ENCODE results near the gene TMC6.
A peak's percentile ranks its signal among the peaks of the same experiment; 100 is the strongest.
"Not testable (repeated sequence)": the region's sequence is repeated elsewhere in the genome, so short reads cannot be mapped to it uniquely, and the experiment has no call there.

Gene TMC6

GRCh38 chr17:78154903-78155811, 26.6 kb upstream of the TMC6 start:
- DNase-seq = no peak

GRCh38 chr17:78151514-78152008, 23.0 kb upstream of the TMC6 start:
- no peak for DNase-seq

GRCh38 chr17:78148286-78149016, 19.9 kb upstream of the TMC6 start:
- DNase-seq = no peak

- DNase-seq = no peak
These were observed 18.9 kb upstream of the TMC6 start for GRCh38 chr17:78147315-78147998.

GRCh38 chr17:78146881-78147280, 18.3 kb upstream of the TMC6 start:
- no peak for DNase-seq

- DNase-seq = no peak
These were observed 17.9 kb upstream of the TMC6 start for GRCh38 chr17:78146471-78146869.

- no peak for DNase-seq
These were observed 16.4 kb upstream of the TMC6 start for GRCh38 chr17:78144736-78145641.

GRCh38 chr17:78144147-78144719, 15.7 kb upstream of the TMC6 start:
- no peak for DNase-seq

GRCh38 chr17:78143214-78144146, 14.9 kb upstream of the TMC6 start:
- DNase-seq = no peak

GRCh38 chr17:78142119-78142861, 13.7 kb upstream of the TMC6 start:
- no peak for DNase-seq

GRCh38 chr17:78141437-78142118, 13.0 kb upstream of the TMC6 start:
- DNase-seq = no peak

GRCh38 chr17:78140169-78141051, 11.9 kb upstream of the TMC6 start:
- DNase-seq = peak; percentile 73

- not testable (repeated sequence) for DNase-seq
These were observed 11.3 kb upstream of the TMC6 start for GRCh38 chr17:78139861-78140168.

GRCh38 chr17:78138204-78139060, 9.9 kb upstream of the TMC6 start:
- no peak for DNase-seq

- no peak for DNase-seq
These were observed 9.0 kb upstream of the TMC6 start for GRCh38 chr17:78137392-78138203.

GRCh38 chr17:78135858-78136500, 7.4 kb upstream of the TMC6 start:
- no peak for DNase-seq
